MM.1S (cell line): Measurements from ENCODE around the gene ZBTB47.

ENCODE experiments used
- DNase-seq: peaks from one replicate; pipeline ENCODE4 v3.0.0-alpha.2; 2015
- H2AFZ ChIP-seq: fragments of 300-600 bp; sonication (generic); 2 replicates; pipeline ENCODE4 v1.6.0; 2016; ENCODE audit warnings: antibody characterized with exemption, low read length
- H3F3A ChIP-seq: fragments of 300-600 bp; sonication (generic); 2 replicates; pipeline ENCODE4 v1.6.1; 2016; ENCODE audit warnings: mild to moderate bottlenecking, antibody characterized with exemption, low read length, moderate library complexity, mixed read lengths; ENCODE audit not compliant: insufficient read depth
- H3K27ac ChIP-seq: fragments of 300-600 bp; sonication (generic); 2 replicates; pipeline ENCODE4 v1.5.1; 2016; ENCODE audit warnings: mild to moderate bottlenecking, low read length
- H3K27me3 ChIP-seq: fragments of 300-600 bp; sonication (generic); replicated peaks from 2 replicates; pipeline ENCODE4 v1.6.0; 2016; ENCODE audit warnings: low read length; ENCODE audit not compliant: insufficient read depth
- H3K36me3 ChIP-seq: fragments of 300-600 bp; sonication (generic); replicated peaks from 2 replicates; pipeline ENCODE4 v1.6.1; 2016; ENCODE audit warnings: mild to moderate bottlenecking, low read length, mixed read lengths; ENCODE audit not compliant: insufficient read depth
- H3K4me1 ChIP-seq: fragments of 300-600 bp; sonication (generic); 2 replicates; pipeline ENCODE4 v1.6.1; 2016; ENCODE audit warnings: low read length, mixed read lengths
- H3K4me2 ChIP-seq: fragments of 300-600 bp; sonication (generic); 2 replicates; pipeline ENCODE4 v1.6.0; 2016; ENCODE audit warnings: low read depth, low read length
- H3K4me3 ChIP-seq: fragments of 300-600 bp; sonication (generic); 2 replicates; pipeline ENCODE4 v1.5.1; 2016; ENCODE audit warnings: low read length, mixed read lengths
- H3K79me2 ChIP-seq: fragments of 300-600 bp; sonication (generic); 2 replicates; pipeline ENCODE4 v1.6.1; 2016; ENCODE audit warnings: mixed run types, low read length, mixed read lengths
- H3K9ac ChIP-seq: fragments of 300-600 bp; sonication (generic); 2 replicates; pipeline ENCODE4 v1.6.1; 2016; ENCODE audit warnings: low read length, mixed read lengths
- H3K9me2 ChIP-seq: fragments of 300-600 bp; sonication (generic); replicated peaks from 2 replicates; pipeline ENCODE4 v1.6.1; 2016; ENCODE audit warnings: mild to moderate bottlenecking, low read length, mixed read lengths; ENCODE audit not compliant: insufficient read depth
- H3K9me3 ChIP-seq: fragments of 300-600 bp; sonication (generic); replicated peaks from 2 replicates; pipeline ENCODE4 v1.6.1; 2016; ENCODE audit warnings: mild to moderate bottlenecking, low read length, mixed read lengths; ENCODE audit not compliant: insufficient read depth
- H4K20me1 ChIP-seq: fragments of 300-600 bp; sonication (generic); 2 replicates; pipeline ENCODE4 v1.6.1; 2016; ENCODE audit warnings: mild to moderate bottlenecking, low read length, moderate library complexity, mixed read lengths; ENCODE audit not compliant: insufficient read depth
- EZH2 ChIP-seq: fragments of 300-600 bp; sonication (generic); optimal IDR thresholded peaks from 2 replicates; pipeline ENCODE3; 2017; ENCODE audit warnings: low read depth, mild to moderate bottlenecking, antibody characterized with exemption, low read length, mixed read lengths
- EZH2phosphoT487 ChIP-seq: fragments of 300-600 bp; sonication (generic); IDR thresholded peaks from 2 replicates; pipeline ENCODE4 v1.6.1; 2018; ENCODE audit warnings: antibody characterized with exemption, low read length
- TF ChIP-seq, protein P1 (sequence below): fragments of 300-600 bp; sonication (generic); IDR thresholded peaks from 2 replicates; pipeline ENCODE4 v1.5.1; 2016; ENCODE audit warnings: antibody characterized with exemption, low read length, mixed read lengths

The ZBTB47 gene

DNA sequence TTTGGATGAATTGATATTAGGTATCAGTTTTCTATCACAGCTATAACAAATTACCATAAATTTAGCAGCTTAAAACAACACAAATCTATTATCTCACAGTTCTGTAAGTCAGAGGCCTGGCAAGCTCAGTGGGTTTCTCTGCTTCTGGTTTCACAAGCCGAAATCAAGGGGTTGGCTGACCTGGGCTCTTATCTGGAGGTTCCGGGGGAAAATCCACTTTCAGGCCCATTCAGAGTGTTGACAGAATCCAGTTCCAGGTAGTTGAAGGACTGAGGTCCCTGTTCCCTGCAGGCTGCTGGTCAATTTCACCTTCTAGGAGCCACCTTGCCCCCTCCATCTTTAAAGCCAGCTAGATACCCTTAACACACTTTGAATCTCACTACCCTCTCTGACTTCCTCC, 60.2 kb downstream of the ZBTB47 start:
- no peak overlapping the region for H3K4me2 ChIP-seq
- no peak overlapping the region for H3K9ac ChIP-seq
- no peaks in the 10 kb centered on the region for H3K27me3 ChIP-seq
- H3K9me3 ChIP-seq: no peaks in the 10 kb centered on the region
- no peaks in the 10 kb centered on the region for H3K4me1 ChIP-seq
- H3K36me3 ChIP-seq: no peaks in the 10 kb centered on the region
- no peak overlapping the region for H2AFZ ChIP-seq
- no peaks in the 10 kb centered on the region for H3F3A ChIP-seq
- no peak overlapping the region for H3K4me3 ChIP-seq
- no peaks in the 10 kb centered on the region for H3K9me2 ChIP-seq
- no peaks in the 10 kb centered on the region for H4K20me1 ChIP-seq
- no peaks in the 10 kb centered on the region for H3K79me2 ChIP-seq
- TF ChIP-seq EZH2 (no peak), EZH2phosphoT487 (no peak)
- TF ChIP-seq, protein P1, sequence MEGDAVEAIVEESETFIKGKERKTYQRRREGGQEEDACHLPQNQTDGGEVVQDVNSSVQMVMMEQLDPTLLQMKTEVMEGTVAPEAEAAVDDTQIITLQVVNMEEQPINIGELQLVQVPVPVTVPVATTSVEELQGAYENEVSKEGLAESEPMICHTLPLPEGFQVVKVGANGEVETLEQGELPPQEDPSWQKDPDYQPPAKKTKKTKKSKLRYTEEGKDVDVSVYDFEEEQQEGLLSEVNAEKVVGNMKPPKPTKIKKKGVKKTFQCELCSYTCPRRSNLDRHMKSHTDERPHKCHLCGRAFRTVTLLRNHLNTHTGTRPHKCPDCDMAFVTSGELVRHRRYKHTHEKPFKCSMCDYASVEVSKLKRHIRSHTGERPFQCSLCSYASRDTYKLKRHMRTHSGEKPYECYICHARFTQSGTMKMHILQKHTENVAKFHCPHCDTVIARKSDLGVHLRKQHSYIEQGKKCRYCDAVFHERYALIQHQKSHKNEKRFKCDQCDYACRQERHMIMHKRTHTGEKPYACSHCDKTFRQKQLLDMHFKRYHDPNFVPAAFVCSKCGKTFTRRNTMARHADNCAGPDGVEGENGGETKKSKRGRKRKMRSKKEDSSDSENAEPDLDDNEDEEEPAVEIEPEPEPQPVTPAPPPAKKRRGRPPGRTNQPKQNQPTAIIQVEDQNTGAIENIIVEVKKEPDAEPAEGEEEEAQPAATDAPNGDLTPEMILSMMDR: no peak
- H3K27ac ChIP-seq: no peak overlapping the region
- DNase-seq: no peak

DNA sequence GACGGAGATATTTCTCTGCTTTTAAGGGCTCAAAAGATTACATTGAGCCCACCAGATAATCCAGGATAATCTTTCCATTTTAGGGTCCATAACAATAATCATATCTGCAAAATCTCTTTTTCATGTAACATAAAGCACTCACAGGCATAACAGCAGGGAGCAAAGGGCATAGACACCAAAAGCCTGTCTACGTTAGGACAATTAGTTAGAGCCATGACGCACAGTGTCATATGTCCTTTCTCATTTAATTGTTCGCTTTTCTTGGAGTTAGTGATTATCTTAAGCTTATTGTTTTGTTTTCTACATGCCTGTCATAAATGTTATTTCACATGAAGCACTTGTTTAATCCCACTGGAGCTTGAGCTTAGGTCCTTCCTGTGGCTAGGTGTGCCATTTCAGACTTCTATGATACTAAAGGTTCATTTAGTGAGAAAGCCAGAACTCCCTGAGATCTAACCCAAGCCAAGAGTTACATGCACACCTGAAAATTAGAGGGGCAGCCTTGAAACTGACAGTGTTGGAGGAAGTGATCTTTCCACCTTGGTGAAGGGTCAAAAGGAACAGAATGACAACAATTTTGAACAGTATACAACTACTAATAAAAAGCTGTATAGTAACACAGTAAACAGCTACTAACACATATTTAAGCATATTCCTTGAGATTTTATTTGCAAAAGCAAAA, 60.8 kb downstream of the ZBTB47 start:
- no peaks in the 10 kb centered on the region for H3K4me1 ChIP-seq
- DNase-seq: no peak
- no peak overlapping the region for H3K27ac ChIP-seq
- no peaks in the 10 kb centered on the region for H3K79me2 ChIP-seq
- H3K36me3 ChIP-seq: no peaks in the 10 kb centered on the region
- no peaks in the 10 kb centered on the region for H3F3A ChIP-seq
- no peaks in the 10 kb centered on the region for H4K20me1 ChIP-seq
- no peak overlapping the region for H3K9ac ChIP-seq
- H3K4me3 ChIP-seq: no peak overlapping the region
- H3K27me3 ChIP-seq: no peaks in the 10 kb centered on the region
- no peaks in the 10 kb centered on the region for H3K9me2 ChIP-seq
- H2AFZ ChIP-seq: no peak overlapping the region
- no peaks in the 10 kb centered on the region for H3K9me3 ChIP-seq
- H3K4me2 ChIP-seq: no peak overlapping the region
- no peak for TF ChIP-seq EZH2
- no peak for TF ChIP-seq EZH2phosphoT487
- TF ChIP-seq, protein P1: no peak
